HPDE6-E6E7 (cell line): Measurements from ENCODE around the gene BAIAP2.
"Not testable (repeated sequence)": the region's sequence is repeated elsewhere in the genome, so short reads cannot be mapped to it uniquely, and the experiment has no call there.

Source experiments
- DNase-seq: peaks from one replicate; pipeline ENCODE4 v3.0.0; 2011; ENCODE audit warnings: missing footprints; ENCODE audit errors: extremely low spot score

Gene BAIAP2

GRCh38 chr17:81069135-81069645 is 34.2 kb downstream of the BAIAP2 start:
- no peak for DNase-seq

GRCh38 chr17:81070541-81071246 is 35.7 kb downstream of the BAIAP2 start:
- DNase-seq = no peak

GRCh38 chr17:81071761-81072741 is 37.1 kb downstream of the BAIAP2 start:
- DNase-seq = no peak

- no peak for DNase-seq
Observed at GRCh38 chr17:81073967-81074839, 39.3 kb downstream of the BAIAP2 start.

GRCh38 chr17:81074875-81075274 is 39.9 kb downstream of the BAIAP2 start:
- DNase-seq = no peak

- DNase-seq = no peak
Observed at GRCh38 chr17:81075307-81075706, 40.4 kb downstream of the BAIAP2 start.

- DNase-seq = no peak
Observed at GRCh38 chr17:81076141-81076679, 41.3 kb downstream of the BAIAP2 start.

GRCh38 chr17:81078026-81078913 is 43.3 kb downstream of the BAIAP2 start:
- not testable (repeated sequence) for DNase-seq

- DNase-seq = no peak
Observed at GRCh38 chr17:81080019-81080418, 45.1 kb downstream of the BAIAP2 start.

- DNase-seq = no peak
Observed at GRCh38 chr17:81081222-81082176, 46.5 kb downstream of the BAIAP2 start.

- no peak for DNase-seq
Observed at GRCh38 chr17:81082177-81083073, 47.5 kb downstream of the BAIAP2 start.

GRCh38 chr17:81083125-81083765 is 48.3 kb downstream of the BAIAP2 start:
- DNase-seq = no peak

GRCh38 chr17:81084680-81085419 is 49.9 kb downstream of the BAIAP2 start:
- no peak for DNase-seq

GRCh38 chr17:81085420-81085911 is 50.5 kb downstream of the BAIAP2 start:
- no peak for DNase-seq

GRCh38 chr17:81086789-81087551 is 52.0 kb downstream of the BAIAP2 start:
- peak; percentile 94 for DNase-seq
